ENCODE data around the gene ANKRD22.

ANKRD22 gene

GRCh38 chr10:88851706-88852105 is at the start of gene ANKRD22:
ANKRD22 (minus strand) TSS chr10:88851844; CDS start chr10:88851607, 237 bp downstream.
- no peak for TF ChIP-seq CTCF (IDR thresholded peaks at IDR 0.05; ENCODE audit: control insufficient read depth, extremely low read depth, insufficient read depth)
- H3K4me3 ChIP-seq (ENCODE audit: low read depth, low read length): peak within 1 kb of the TSS; percentile 16; the same call in 1 of the 2 replicates
- peak; percentile 83 for DNase-seq (ENCODE audit: low read depth)

- no peak for DNase-seq (ENCODE audit: low read depth)
- TF ChIP-seq CTCF (IDR thresholded peaks at IDR 0.05; ENCODE audit: control insufficient read depth, extremely low read depth, insufficient read depth): no peak
- H3K4me3 ChIP-seq (ENCODE audit: low read depth, low read length): no peak overlapping the region
Observed at GRCh38 chr10:88899886-88900285, 48.2 kb upstream of the ANKRD22 start.

DNA sequence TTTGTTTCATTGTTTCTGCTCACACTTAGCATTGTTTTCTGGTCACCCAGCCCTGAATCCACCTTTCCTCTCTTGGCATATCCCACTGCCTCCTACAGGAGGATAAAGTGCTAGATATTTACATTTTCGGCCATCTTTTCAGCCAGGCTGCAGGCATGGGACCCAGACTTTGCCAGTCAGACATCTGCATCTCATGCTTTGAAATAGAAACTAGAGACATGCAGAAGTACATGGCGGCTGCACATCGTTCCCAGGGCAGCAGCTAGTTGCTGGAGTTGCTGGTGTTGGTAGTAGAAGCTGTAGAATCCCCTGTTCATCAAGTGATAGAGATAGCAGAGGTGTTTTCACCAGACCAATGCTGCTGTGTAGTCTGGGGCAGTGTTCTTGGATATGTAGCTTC is 47.1 kb upstream of the ANKRD22 start:
- no peak overlapping the region for H3K4me3 ChIP-seq (ENCODE audit: low read depth, low read length)
- no peak for DNase-seq (ENCODE audit: low read depth)
- no peak for TF ChIP-seq CTCF (IDR thresholded peaks at IDR 0.05; ENCODE audit: control insufficient read depth, extremely low read depth, insufficient read depth)

GRCh38 chr10:88896994-88897853 is 45.6 kb upstream of the ANKRD22 start:
- no peak overlapping the region for H3K4me3 ChIP-seq (ENCODE audit: low read depth, low read length)
- DNase-seq (ENCODE audit: low read depth): no peak
- TF ChIP-seq CTCF (IDR thresholded peaks at IDR 0.05; ENCODE audit: control insufficient read depth, extremely low read depth, insufficient read depth): no peak

DNA sequence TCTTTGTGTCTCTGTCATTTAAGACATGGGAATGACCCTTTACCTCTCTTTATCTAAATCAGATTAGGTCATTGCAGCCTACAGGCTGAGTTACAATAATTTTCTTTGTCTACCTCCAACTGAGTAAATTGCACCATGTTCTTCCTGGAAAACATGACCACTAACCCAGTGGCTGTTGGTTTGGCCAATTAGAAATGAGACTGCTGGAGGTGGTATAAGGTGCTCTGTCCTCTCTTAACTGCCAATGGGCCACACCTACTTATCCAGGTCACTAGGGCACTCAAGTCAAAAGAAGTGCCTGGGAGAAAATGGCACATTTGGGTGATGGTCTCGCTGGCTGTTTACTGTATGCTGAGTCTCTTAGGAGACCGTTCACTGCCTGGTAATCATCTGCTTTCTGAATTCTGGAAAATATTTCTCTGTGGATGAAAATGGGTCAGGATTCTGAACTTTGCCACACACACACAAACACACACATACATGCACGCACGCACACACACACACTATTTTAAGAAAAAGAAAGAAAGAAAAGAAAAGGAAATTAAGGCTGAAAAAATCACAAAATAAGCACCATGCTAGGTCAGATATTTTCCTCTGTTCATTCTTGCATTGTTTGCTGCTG is 44.8 kb upstream of the ANKRD22 start:
- DNase-seq (ENCODE audit: low read depth): no peak
- H3K4me3 ChIP-seq (ENCODE audit: low read depth, low read length): no peak overlapping the region
- no peak for TF ChIP-seq CTCF (IDR thresholded peaks at IDR 0.05; ENCODE audit: control insufficient read depth, extremely low read depth, insufficient read depth)

GRCh38 chr10:88895250-88895649 is 43.6 kb upstream of the ANKRD22 start:
- H3K4me3 ChIP-seq (ENCODE audit: low read depth, low read length): no peak overlapping the region
- no peak for TF ChIP-seq CTCF (IDR thresholded peaks at IDR 0.05; ENCODE audit: control insufficient read depth, extremely low read depth, insufficient read depth)
- no peak for DNase-seq (ENCODE audit: low read depth)
